Gastrocnemius medialis (tissue), 4 donors: ENCODE data around the gene ARRDC1. TPM values are rescaled to one million over a fixed set of nuclear protein-coding genes. Genes with fewer than 3 reads are reported as not detected.
"Not testable (repeated sequence)": the region's sequence is repeated elsewhere in the genome, so short reads cannot be mapped to it uniquely, and the experiment has no call there.

Experiments
- ATAC-seq, 2 donors: fragments of 150-250 bp; one replicate each; pipeline ENCODE4 v1.9.1; 2016
- DNase-seq, 2 donors: peaks; one replicate each; pipeline ENCODE4 v3.0.0-alpha.2; 2019
- H3K27ac ChIP-seq, 4 donors: fragments of 200-600 bp; sonication (generic); 1 replicate in 1 of 4; 2 replicates in 3 of 4; pipeline ENCODE4 v1.5.1; 2016 to 2018; ENCODE audit warnings: mild to moderate bottlenecking in 2 of 4, moderate library complexity in 1 of 4
- H3K27me3 ChIP-seq, 3 donors: fragments of 200-600 bp; sonication (generic) in 2 of 3; 1 replicate in 1 of 3; 2 replicates in 2 of 3; pipeline versions ENCODE4 v1.5.1 to v1.6.0; 2016 to 2019; ENCODE audit warnings: mild to moderate bottlenecking in 1 of 3, moderate library complexity in 1 of 3
- H3K36me3 ChIP-seq, 2 donors: fragments of 200-600 bp; sonication (generic) in 1 of 2; one replicate each; pipeline ENCODE4 v1.5.1; 2017 to 2018
- H3K4me1 ChIP-seq, 2 donors: fragments of 200-600 bp; sonication (generic) in 1 of 2; one replicate each; pipeline ENCODE4 v1.5.1; 2016 to 2017; ENCODE audit warnings: mild to moderate bottlenecking in 2 of 2
- H3K4me3 ChIP-seq, 4 donors: fragments of 200-600 bp; sonication (generic) in 3 of 4; 1 replicate in 1 of 4; 2 replicates in 3 of 4; pipeline ENCODE4 v1.5.1; 2016 to 2019; ENCODE audit warnings: mild to moderate bottlenecking in 2 of 4
- H3K9me3 ChIP-seq, 3 donors: fragments of 200-600 bp; sonication (generic) in 2 of 3; 1 replicate in 1 of 3; 2 replicates in 2 of 3; pipeline ENCODE4 v1.5.1; 2016 to 2019
- POLR2A ChIP-seq, 2 donors: fragments of 450-650 bp; IDR thresholded peaks; one replicate each; pipeline ENCODE4 v1.6.1; 2017; ENCODE audit warnings: antibody characterized with exemption in 2 of 2, mild to moderate bottlenecking in 2 of 2, moderate library complexity in 2 of 2
- in situ Hi-C, 4 donors: fragments of 200-750 bp; cut with MboI; loops; one replicate each; pipeline versions ENCODE4 v1.15.0 to v1.8.0; 2017; ENCODE audit warnings: low sequenced_read_pairs in 4 of 4
- intact Hi-C: fragments of 100-400 bp; cut with DNase I; formaldehyde crosslinking; loops from one replicate; pipeline ENCODE4 v1.15.1; 2023; ENCODE audit warnings: low total_unique reads
- total RNA-seq, 4 donors: library from RNA; depleted of rRNA; stranded (reverse); fragments of >200 nt; gene quantifications; one replicate each; pipeline versions ENCODE4 v1.1.0 to v1.2.3, GENCODE V29; 2016
- TF ChIP-seq, protein P1 (sequence below), 5 experiments: fragments of 450-650 bp in 3 of 5; fragments of 200-600 bp in 2 of 5; sonication (generic) in 2 of 5; IDR thresholded peaks in 4 of 5; conservative IDR thresholded peaks in 1 of 5; 1 replicate in 4 of 5; 2 replicates in 1 of 5; pipeline ENCODE4 v1.5.1; 2016 to 2019; ENCODE audit warnings: antibody characterized with exemption in 5 of 5, mild to moderate bottlenecking in 3 of 5, moderate library complexity in 3 of 5

ARRDC1 gene
- total RNA-seq, 4 donors from 2014 or later = 20.5 to 23.7 (median 23.3) TPM

GRCh38 chr9:137564817-137565411 is 40.6 kb upstream of the ARRDC1 start:
- Histone ChIP-seq H3K4me1 (no peaks in the 10 kb centered on the region), H3K9me3 (no peaks in the 10 kb centered on the region), H3K27ac (no peak overlapping the region), H3K36me3 (peaks cover 0 to 22% of the 10 kb centered on the region in 2 donors), H3K27me3 (no peaks in the 10 kb centered on the region), H3K4me3 (no peak overlapping the region)
- in situ Hi-C loops (no loop called here), intact Hi-C loops (no loop called here)
- TF ChIP-seq POLR2A (IDR thresholded peaks at IDR 0.05) = no peak
- TF ChIP-seq, protein P1, sequence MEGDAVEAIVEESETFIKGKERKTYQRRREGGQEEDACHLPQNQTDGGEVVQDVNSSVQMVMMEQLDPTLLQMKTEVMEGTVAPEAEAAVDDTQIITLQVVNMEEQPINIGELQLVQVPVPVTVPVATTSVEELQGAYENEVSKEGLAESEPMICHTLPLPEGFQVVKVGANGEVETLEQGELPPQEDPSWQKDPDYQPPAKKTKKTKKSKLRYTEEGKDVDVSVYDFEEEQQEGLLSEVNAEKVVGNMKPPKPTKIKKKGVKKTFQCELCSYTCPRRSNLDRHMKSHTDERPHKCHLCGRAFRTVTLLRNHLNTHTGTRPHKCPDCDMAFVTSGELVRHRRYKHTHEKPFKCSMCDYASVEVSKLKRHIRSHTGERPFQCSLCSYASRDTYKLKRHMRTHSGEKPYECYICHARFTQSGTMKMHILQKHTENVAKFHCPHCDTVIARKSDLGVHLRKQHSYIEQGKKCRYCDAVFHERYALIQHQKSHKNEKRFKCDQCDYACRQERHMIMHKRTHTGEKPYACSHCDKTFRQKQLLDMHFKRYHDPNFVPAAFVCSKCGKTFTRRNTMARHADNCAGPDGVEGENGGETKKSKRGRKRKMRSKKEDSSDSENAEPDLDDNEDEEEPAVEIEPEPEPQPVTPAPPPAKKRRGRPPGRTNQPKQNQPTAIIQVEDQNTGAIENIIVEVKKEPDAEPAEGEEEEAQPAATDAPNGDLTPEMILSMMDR (IDR thresholded peaks at IDR 0.05 in 4 of 5, conservative IDR thresholded peaks at IDR 0.05 in 1 of 5) = no peak
- DNase-seq (no peak), ATAC-seq (no peak)

DNA sequence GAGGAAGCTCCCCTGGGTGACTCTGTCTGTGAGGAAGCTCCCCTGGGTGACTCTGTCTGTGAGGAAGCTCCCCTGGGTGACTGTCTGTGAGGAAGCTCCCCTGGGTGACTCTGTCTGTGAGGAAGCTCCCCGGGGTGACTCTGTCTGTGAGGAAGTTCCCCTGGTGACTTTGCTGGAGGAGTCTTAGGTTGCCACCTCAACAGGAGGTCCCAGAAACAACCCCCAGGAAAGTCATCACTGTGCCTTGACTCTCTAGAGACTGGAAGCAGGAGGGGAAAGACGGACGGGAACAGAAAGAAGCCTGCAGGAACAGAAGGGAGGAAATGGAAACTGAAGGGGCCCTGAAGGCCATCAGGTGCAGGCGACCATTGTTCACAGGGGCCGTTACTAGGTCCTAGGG is 37.0 kb upstream of the ARRDC1 start:
- H3K4me3 ChIP-seq, H3K9me3 ChIP-seq, H3K27ac ChIP-seq, H3K27me3 ChIP-seq, ATAC-seq, DNase-seq, intact Hi-C loops, H3K4me1 ChIP-seq, in situ Hi-C loops: not testable (repeated sequence)
- H3K36me3 ChIP-seq = peaks cover 0 to 33% of the 10 kb centered on the region in 2 donors

DNA sequence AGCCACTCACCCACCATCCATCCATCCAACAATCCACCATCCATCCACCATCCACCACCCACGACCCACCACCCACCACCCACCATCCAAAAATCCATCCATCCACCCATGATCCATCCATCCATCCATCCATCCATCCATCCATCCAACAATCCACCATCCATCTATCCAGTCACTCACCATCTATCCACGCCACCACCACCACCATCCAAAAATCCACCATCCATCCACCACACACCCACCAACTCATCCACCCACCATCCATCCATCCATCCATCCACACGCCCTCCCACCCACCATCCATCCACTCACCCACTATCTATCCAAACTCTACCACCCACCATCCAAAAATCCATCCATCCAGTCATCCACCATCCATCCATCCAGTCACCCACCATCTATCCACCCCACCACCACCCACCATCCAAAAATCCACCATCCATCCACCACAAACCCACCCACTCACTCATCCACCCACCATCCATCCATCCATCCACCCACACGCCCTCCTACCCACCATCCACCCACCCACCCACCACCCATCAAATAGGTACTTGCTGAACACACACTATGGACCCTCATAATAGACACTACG is 35.8 kb upstream of the ARRDC1 start:
- DNase-seq (no peak), ATAC-seq (no peak)
- in situ Hi-C loops (no loop called here), intact Hi-C loops (no loop called here)
- Histone ChIP-seq H3K4me3 (no peak overlapping the region), H3K36me3 (peaks cover 0 to 33% of the 10 kb centered on the region in 2 donors), H3K9me3 (no peaks in the 10 kb centered on the region), H3K27ac (no peak overlapping the region), H3K27me3 (no peaks in the 10 kb centered on the region), H3K4me1 (no peaks in the 10 kb centered on the region)
- TF ChIP-seq, protein P1 (IDR thresholded peaks at IDR 0.05 in 4 of 5, conservative IDR thresholded peaks at IDR 0.05 in 1 of 5) = no peak
- no peak for TF ChIP-seq POLR2A (IDR thresholded peaks at IDR 0.05)

DNA sequence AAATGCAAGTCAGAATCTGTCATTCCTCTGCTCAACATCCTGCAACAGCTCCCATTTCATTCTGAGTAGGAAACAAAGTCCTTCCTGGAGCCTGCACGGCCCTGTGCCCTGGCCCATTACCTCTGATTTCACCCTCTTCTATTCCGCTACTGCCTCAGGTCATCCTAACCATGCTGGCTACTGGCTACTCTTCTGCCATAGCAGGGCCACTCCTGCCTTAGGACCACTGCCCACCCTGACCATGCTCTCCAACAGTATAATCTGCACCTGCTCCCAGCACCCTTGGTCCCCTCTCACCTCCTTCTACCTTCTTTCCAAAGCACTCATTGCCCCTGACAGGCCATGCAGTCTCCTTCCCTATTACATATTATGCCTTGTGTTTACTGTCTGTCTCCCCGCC is 34.9 kb upstream of the ARRDC1 start:
- H3K27me3 ChIP-seq = no peaks in the 10 kb centered on the region
- DNase-seq = no peak
- no peak for ATAC-seq
- peaks cover 4 to 6% of the 10 kb centered on the region in 2 donors for H3K4me1 ChIP-seq
- intact Hi-C loops (no loop called here), in situ Hi-C loops (no loop called here)
- TF ChIP-seq, protein P1 (IDR thresholded peaks at IDR 0.05 in 4 of 5, conservative IDR thresholded peaks at IDR 0.05 in 1 of 5) = no peak
- TF ChIP-seq POLR2A (IDR thresholded peaks at IDR 0.05) = no peak
- H3K36me3 ChIP-seq = peaks cover 0 to 38% of the 10 kb centered on the region in 2 donors
- H3K9me3 ChIP-seq = no peaks in the 10 kb centered on the region
- no peak overlapping the region for H3K27ac ChIP-seq
- H3K4me3 ChIP-seq = no peak overlapping the region

DNA sequence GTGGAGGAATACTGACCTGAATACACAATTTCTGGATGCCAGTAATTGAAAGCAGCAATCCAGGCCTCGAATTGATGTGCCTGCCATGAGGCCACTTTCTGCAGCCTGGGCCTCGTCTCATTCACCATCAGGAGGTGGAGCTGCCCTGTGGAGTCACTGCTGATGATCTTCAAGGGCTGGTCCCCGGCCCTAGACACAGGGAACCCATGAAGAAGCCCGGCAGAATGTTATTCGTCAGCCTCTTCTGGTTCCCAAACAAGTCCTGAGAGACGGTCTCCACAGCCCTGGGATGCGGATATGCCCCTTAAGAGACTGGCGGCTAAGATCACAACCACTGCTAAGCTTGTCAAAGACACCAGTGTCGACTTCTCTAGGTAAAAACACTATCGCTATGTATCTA is 31.3 kb upstream of the ARRDC1 start:
- Histone ChIP-seq H3K36me3 (peaks cover 0 to 46% of the 10 kb centered on the region in 2 donors), H3K4me1 (peaks cover 29 to 32% of the 10 kb centered on the region in 2 donors), H3K4me3 (no peak overlapping the region), H3K27me3 (no peaks in the 10 kb centered on the region), H3K9me3 (no peaks in the 10 kb centered on the region), H3K27ac (no peak overlapping the region)
- intact Hi-C loops = no loop called here
- in situ Hi-C loops = no loop called here
- ATAC-seq = no peak
- no peak for DNase-seq
- TF ChIP-seq, protein P1 (IDR thresholded peaks at IDR 0.05 in 4 of 5, conservative IDR thresholded peaks at IDR 0.05 in 1 of 5) = no peak
- no peak for TF ChIP-seq POLR2A (IDR thresholded peaks at IDR 0.05)
